Kidney (tissue), 14 donors: Measurements from ENCODE around the gene PNMA1. TPM values are rescaled to one million over a fixed set of nuclear protein-coding genes. Genes with fewer than 3 reads are reported as not detected.

Experiments
- DNase-seq, 5 donors: peaks; one replicate each; pipeline ENCODE4 v3.0.0-alpha.2; 2013 to 2020
- FAIRE-seq: peaks from 2 replicates; lab custom pipeline; 2012; peaks lifted over from hg19 to GRCh38; lab: Jason Lieb, UNC
- H3K27ac ChIP-seq, 2 donors: one replicate each; pipeline ENCODE4 v1.7.0; 2013; ENCODE audit warnings: low read depth in 2 of 2, low read length in 2 of 2, inconsistent platforms in 1 of 2
- H3K27me3 ChIP-seq: one replicate; pipeline ENCODE4 v1.7.1; 2013; ENCODE audit warnings: low read length, inconsistent platforms; ENCODE audit not compliant: control insufficient read depth, insufficient read depth
- H3K36me3 ChIP-seq, 3 donors: one replicate each; pipeline versions ENCODE4 v1.7.0 to v1.7.1; 2013; ENCODE audit warnings: low read length in 3 of 3, control low read depth in 1 of 3, inconsistent platforms in 1 of 3; ENCODE audit not compliant: insufficient read depth in 3 of 3, control insufficient read depth in 2 of 3
- H3K4me1 ChIP-seq, 3 donors: one replicate each; pipeline versions ENCODE4 v1.7.0 to v1.7.1; 2013; ENCODE audit warnings: low read length in 3 of 3, inconsistent platforms in 1 of 3, low read depth in 1 of 3; ENCODE audit not compliant: control insufficient read depth in 2 of 3, insufficient read depth in 2 of 3
- H3K4me3 ChIP-seq, 3 donors: one replicate each; pipeline versions ENCODE4 v1.7.0 to v1.8.1; 2013; ENCODE audit warnings: low read length in 3 of 3, control low read depth in 1 of 3, inconsistent platforms in 1 of 3
- H3K9ac ChIP-seq, 3 donors: one replicate each; pipeline versions ENCODE4 v1.7.0 to v1.7.1; 2013; ENCODE audit warnings: low read length in 3 of 3, control low read depth in 1 of 3, inconsistent platforms in 1 of 3
- H3K9me3 ChIP-seq, 3 donors: one replicate each; pipeline versions ENCODE4 v1.7.0 to v1.7.1; 2013; ENCODE audit warnings: low read length in 3 of 3, control low read depth in 1 of 3, inconsistent platforms in 1 of 3; ENCODE audit not compliant: control insufficient read depth in 2 of 3, insufficient read depth in 1 of 3
- CTCF ChIP-seq: IDR thresholded peaks from 3 replicates; pipeline ENCODE4 v1.5.1; 2012; ENCODE audit warnings: mild to moderate bottlenecking, moderate library complexity, borderline replicate concordance; ENCODE audit not compliant: insufficient read depth; ENCODE audit errors: extremely low read depth
- intact Hi-C: fragments of 100-400 bp; cut with DNase I; formaldehyde crosslinking; loops from one replicate; pipeline ENCODE4 v1.11.1; 2022
- polyA plus RNA-seq: library from polyadenylated mRNA; stranded (reverse); fragments of 350-450 nt; fragmentation: Illumina TruSeq; extraction: RNeasy Lipid Tissue Mini Kit (QIAGEN cat#74804); gene quantifications from one replicate; pipeline ENCODE4 v1.2.3, GENCODE V29; 2014; ENCODE audit warnings: low read depth, low replicate concordance; ENCODE audit not compliant: insufficient read depth
- total RNA-seq: library from RNA; stranded (reverse); fragmentation: NEBNext Ultra II Directional; extraction: Animal tissue kit (Norgen Biotek cat#: 25700); gene quantifications from one replicate; pipeline ENCODE4 v1.2.1, GENCODE V29; 2021
- donor health status: control.
- donor health status: control.
- donor health status: control.
- donor health status: control.
- donor health status: control.
- donor health status: DM: yes; HTN: yes; CAD: no.
- donor health status: Normal renal cell carcinoma (clear cell type).

Gene PNMA1
- total and polyA plus RNA-seq, 2 donors from 2014 or later = 34.6 to 53.1 TPM

GRCh38 chr14:73713206-73713802 lies 880 bp downstream of the PNMA1 start:
- peak overlapping the region; percentile 79 to 91 for H3K27ac ChIP-seq
- H3K9ac ChIP-seq = peak overlapping the region; percentile 34 to 91 (median 85)
- H3K4me1 ChIP-seq = peaks cover 5 to 15% (median 13%) of the 10 kb centered on the region in 3 donors
- peak overlapping the region; percentile 66 to 95 (median 93) for H3K4me3 ChIP-seq
- intact Hi-C loops = no loop called here
- no peaks in the 10 kb centered on the region for H3K9me3 ChIP-seq
- peaks cover 2 to 11% (median 2%) of the 10 kb centered on the region in 3 donors for H3K36me3 ChIP-seq
- FAIRE-seq (no peak), DNase-seq (peak in 1 of 5 donors; percentile 67)
- no peak for TF ChIP-seq CTCF
- H3K27me3 ChIP-seq = no peaks in the 10 kb centered on the region

- intact Hi-C loops = no loop called here
- peak overlapping the region; percentile 59 to 91 (median 85) for H3K9ac ChIP-seq
- no peak for TF ChIP-seq CTCF
- DNase-seq (peak in 4 of 5 donors; percentile 36 to 75 (median 60)), FAIRE-seq (no peak)
- H3K9me3 ChIP-seq = no peaks in the 10 kb centered on the region
- H3K4me3 ChIP-seq = peak overlapping the region; percentile 66 to 95 (median 93)
- peaks cover 5 to 9% (median 9%) of the 10 kb centered on the region in 3 donors for H3K4me1 ChIP-seq
- H3K36me3 ChIP-seq = peaks cover 2 to 11% (median 2%) of the 10 kb centered on the region in 3 donors
- no peaks in the 10 kb centered on the region for H3K27me3 ChIP-seq
- peak overlapping the region in 1 of 2 donors; percentile 32 for H3K27ac ChIP-seq
These were observed 1.5 kb downstream of the PNMA1 start for GRCh38 chr14:73712540-73713180.

GRCh38 chr14:73712071-73712506 lies 2.1 kb downstream of the PNMA1 start:
- no peaks in the 10 kb centered on the region for H3K27me3 ChIP-seq
- H3K4me3 ChIP-seq = peak overlapping the region; percentile 66 to 95 (median 93)
- no peaks in the 10 kb centered on the region for H3K9me3 ChIP-seq
- H3K9ac ChIP-seq = peak overlapping the region; percentile 63 to 91 (median 85)
- H3K36me3 ChIP-seq = peaks cover 2 to 8% (median 2%) of the 10 kb centered on the region in 3 donors
- DNase-seq = no peak
- no peak for TF ChIP-seq CTCF
- H3K4me1 ChIP-seq = peaks cover 4 to 8% (median 5%) of the 10 kb centered on the region in 3 donors
- FAIRE-seq = no peak
- intact Hi-C loops = no loop called here
- peak overlapping the region in 1 of 2 donors; percentile 32 for H3K27ac ChIP-seq
